H9 (cell line): ENCODE measurements around the gene LDB3. TPM values are rescaled to one million over a fixed set of nuclear protein-coding genes. Genes with fewer than 3 reads are reported as not detected.

Experiments used
- DNase-seq: peaks from one replicate; pipeline ENCODE4 v3.0.0-alpha.2; 2017
- H2AFZ ChIP-seq: one replicate; pipeline ENCODE4 v1.6.1; 2013; ENCODE audit warnings: mild to moderate bottlenecking, low read length, control low read depth, moderate library complexity
- H2AK5ac ChIP-seq: 2 replicates; pipeline ENCODE4 v1.6.1; 2013; ENCODE audit warnings: low read length, control low read depth, mixed read lengths; ENCODE audit not compliant: insufficient read length
- H2BK120ac ChIP-seq: one replicate; pipeline ENCODE4 v1.6.1; 2013; ENCODE audit warnings: low read depth, mild to moderate bottlenecking, low read length, control low read depth, inconsistent platforms; ENCODE audit not compliant: poor library complexity, severe bottlenecking
- H2BK12ac ChIP-seq: 2 replicates; pipeline ENCODE4 v1.6.1; 2013; ENCODE audit warnings: low read length, control low read depth, mixed read lengths, low read depth; ENCODE audit not compliant: insufficient read length
- H2BK15ac ChIP-seq: 2 replicates; pipeline ENCODE4 v1.6.1; 2013; ENCODE audit warnings: low read depth, low read length, control low read depth
- H2BK20ac ChIP-seq: one replicate; pipeline ENCODE4 v1.6.1; 2013; ENCODE audit warnings: low read depth, mild to moderate bottlenecking, low read length, control low read depth, inconsistent platforms; ENCODE audit not compliant: poor library complexity, severe bottlenecking
- H2BK5ac ChIP-seq: 2 replicates; pipeline ENCODE4 v1.6.1; 2013; ENCODE audit warnings: low read length, control low read depth, mixed read lengths; ENCODE audit not compliant: insufficient read length
- H3K14ac ChIP-seq: 2 replicates; pipeline ENCODE4 v1.6.1; 2013; ENCODE audit warnings: low read length, control low read depth; ENCODE audit not compliant: insufficient read depth
- H3K18ac ChIP-seq: 2 replicates; pipeline ENCODE4 v1.6.1; 2013; ENCODE audit warnings: low read depth, mild to moderate bottlenecking, mixed read lengths, low read length, control low read depth; ENCODE audit not compliant: insufficient read length
- H3K23ac ChIP-seq: 2 replicates; pipeline ENCODE4 v1.6.1; 2013; ENCODE audit warnings: low read length, control low read depth, mixed read lengths, low read depth; ENCODE audit not compliant: insufficient read length
- H3K23me2 ChIP-seq: 2 replicates; pipeline ENCODE4 v1.6.1; 2013; ENCODE audit warnings: low read depth, mild to moderate bottlenecking, mixed read lengths, low read length, control low read depth; ENCODE audit not compliant: insufficient read length, poor library complexity, severe bottlenecking
- H3K27ac ChIP-seq: 2 replicates; pipeline ENCODE4 v1.5.1; 2013; ENCODE audit warnings: low read length, control low read depth, mixed read lengths, low read depth; ENCODE audit not compliant: insufficient read length
- H3K27me3 ChIP-seq: 2 replicates; pipeline ENCODE4 v1.6.1; 2013; ENCODE audit warnings: low read length, control low read depth, inconsistent platforms; ENCODE audit not compliant: insufficient read depth
- H3K4ac ChIP-seq: 2 replicates; pipeline ENCODE4 v1.6.1; 2013; ENCODE audit warnings: low read depth, mild to moderate bottlenecking, control low read depth, inconsistent platforms, low read length, moderate library complexity
- H3K4me1 ChIP-seq: 2 replicates; pipeline ENCODE4 v1.6.1; 2013; ENCODE audit warnings: low read length, control low read depth, inconsistent platforms; ENCODE audit not compliant: insufficient read depth
- H3K4me2 ChIP-seq: 2 replicates; pipeline ENCODE4 v1.6.1; 2013; ENCODE audit warnings: low read length, control low read depth, mixed read lengths; ENCODE audit not compliant: insufficient read length, insufficient read depth
- H3K56ac ChIP-seq: 2 replicates; pipeline ENCODE4 v1.6.1; 2013; ENCODE audit warnings: low read depth, mild to moderate bottlenecking, mixed read lengths, low read length, control low read depth; ENCODE audit not compliant: insufficient read length
- H3K79me1 ChIP-seq: 2 replicates; pipeline ENCODE4 v1.6.1; 2013; ENCODE audit warnings: low read depth, mild to moderate bottlenecking, moderate library complexity, low read length, control low read depth, inconsistent platforms; ENCODE audit not compliant: insufficient read depth, poor library complexity, severe bottlenecking
- H3K79me2 ChIP-seq: 2 replicates; pipeline ENCODE4 v1.6.1; 2013; ENCODE audit warnings: low read length, control low read depth, inconsistent platforms; ENCODE audit not compliant: insufficient read depth
- H3K9ac ChIP-seq: 2 replicates; pipeline ENCODE4 v1.6.1; 2013; ENCODE audit warnings: low read length, control low read depth, mixed read lengths; ENCODE audit not compliant: insufficient read length; ENCODE audit errors: extremely low read depth
- H3K9me3 ChIP-seq: one replicate; pipeline ENCODE4 v1.6.1; 2013; ENCODE audit warnings: low read depth, low read length, inconsistent platforms; ENCODE audit not compliant: control insufficient read depth
- H3T11ph ChIP-seq: one replicate; pipeline ENCODE4 v1.6.1; 2013; ENCODE audit warnings: mild to moderate bottlenecking, low read length, control low read depth, inconsistent platforms
- H4K20me1 ChIP-seq: one replicate; pipeline ENCODE4 v1.6.1; 2013; ENCODE audit not compliant: control insufficient read depth, insufficient read length, insufficient read depth
- H4K5ac ChIP-seq: 2 replicates; pipeline ENCODE4 v1.6.1; 2013; ENCODE audit warnings: low read depth, mild to moderate bottlenecking, mixed read lengths, low read length, control low read depth; ENCODE audit not compliant: insufficient read length
- H4K8ac ChIP-seq: replicated peaks from 2 replicates; pipeline ENCODE4 v1.6.1; 2013; ENCODE audit warnings: low read length, control low read depth, mixed read lengths, low read depth; ENCODE audit not compliant: insufficient read length
- H4K91ac ChIP-seq: 2 replicates; pipeline ENCODE4 v1.6.1; 2013; ENCODE audit warnings: low read depth, mild to moderate bottlenecking, moderate library complexity, mixed read lengths, low read length, control low read depth; ENCODE audit not compliant: insufficient read length
- H3K27ac Mint-ChIP-seq, 3 experiments: 2 replicates in 2 of 3; 3 replicates in 1 of 3; pipeline ENCODE4 v1.8.0; 2020 to 2021; ENCODE audit warnings: mixed read lengths in 3 of 3, mild to moderate bottlenecking in 1 of 3, moderate library complexity in 1 of 3
- H3K27me3 Mint-ChIP-seq: 2 replicates; pipeline ENCODE4 v1.8.0; 2021; ENCODE audit warnings: low read depth, mild to moderate bottlenecking, moderate library complexity, mixed read lengths
- H3K36me3 Mint-ChIP-seq, 3 experiments: 2 replicates in 2 of 3; 3 replicates in 1 of 3; pipeline ENCODE4 v1.8.0; 2020 to 2021; ENCODE audit warnings: low read depth in 3 of 3, mixed read lengths in 3 of 3; ENCODE audit not compliant: insufficient read depth in 1 of 3
- H3K4me1 Mint-ChIP-seq, 2 experiments: 2 replicates each; pipeline ENCODE4 v1.8.0; 2020; ENCODE audit warnings: mixed read lengths in 2 of 2
- H3K4me3 Mint-ChIP-seq, 2 experiments: 2 replicates in 1 of 2; 3 replicates in 1 of 2; pipeline ENCODE4 v1.8.0; 2020 to 2021; ENCODE audit warnings: mild to moderate bottlenecking in 2 of 2, mixed read lengths in 2 of 2, moderate library complexity in 1 of 2
- H3K9me3 Mint-ChIP-seq, 2 experiments: 2 replicates in 1 of 2; 3 replicates in 1 of 2; pipeline ENCODE4 v1.8.0; 2020; ENCODE audit warnings: mild to moderate bottlenecking in 2 of 2, mixed read lengths in 2 of 2, moderate library complexity in 1 of 2
- CTCF ChIP-seq: fragments of 200-600 bp; sonication (generic); conservative IDR thresholded peaks from 3 replicates; pipeline ENCODE4 v1.8.0; 2021; ENCODE audit warnings: antibody characterized with exemption, mild to moderate bottlenecking
- WGBS: extraction: QIAGEN DNeasy Blood & Tissue Kit; methylation state at CpG from one replicate; pipeline ENCODE4 v1.1.7; 2013; ENCODE audit warnings: missing lambda C conversion rate, low lambda C conversion rate, mixed read lengths; ENCODE audit not compliant: insufficient read length; ENCODE audit errors: extremely low coverage; 5-methylcytosine and 5-hydroxymethylcytosine counted together
- total RNA-seq: library from RNA; stranded (reverse); gene quantifications from 2 replicates; pipeline ENCODE4 v1.2.1, GENCODE V29; 2021

LDB3 gene
- total RNA-seq, 1 experiment from 2014 or later, result 0.17 TPM

DNA sequence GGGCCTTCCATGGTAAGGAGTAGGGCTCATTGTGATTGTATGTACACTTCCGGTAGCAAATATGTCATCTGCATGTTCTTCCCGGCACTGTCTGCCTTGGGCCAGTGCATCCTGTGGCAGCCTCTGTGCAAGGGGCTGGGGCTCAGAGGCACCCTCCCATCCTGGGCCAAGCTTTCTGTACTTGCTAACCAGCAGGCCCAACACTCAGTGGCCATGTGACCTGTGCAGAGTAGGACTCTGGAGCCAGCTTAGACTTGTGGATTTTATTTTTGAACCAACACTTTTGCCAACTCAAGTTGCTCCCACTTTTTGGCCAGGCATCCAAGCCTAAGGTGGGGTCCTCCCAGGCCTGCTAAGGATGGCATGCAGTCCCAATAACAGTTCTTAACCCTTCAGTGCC, 25.0 kb downstream of the LDB3 start:
- H3K14ac ChIP-seq, result no peak overlapping the region
- H3K9me3 ChIP-seq, result no peaks in the 10 kb centered on the region
- H3K27me3 ChIP-seq, result no peaks in the 10 kb centered on the region
- H3K23ac ChIP-seq, result no peak overlapping the region
- H3K4me2 ChIP-seq, result no peak overlapping the region
- H2BK120ac ChIP-seq, result no peak overlapping the region
- peak overlapping the region in 1 of 3 experiments; percentile 44; a peak in 1 of 7 replicates for H3K27ac Mint-ChIP-seq
- H3K27me3 Mint-ChIP-seq, result peaks cover 8% of the 10 kb centered on the region
- H3K79me2 ChIP-seq, result no peaks in the 10 kb centered on the region
- no peak overlapping the region for H3K9ac ChIP-seq
- H3K36me3 Mint-ChIP-seq, result no peaks in the 10 kb centered on the region
- H3K9me3 Mint-ChIP-seq, result no peaks in the 10 kb centered on the region
- H3K23me2 ChIP-seq, result no peaks in the 10 kb centered on the region
- no peak for DNase-seq
- H3K18ac ChIP-seq, result no peak overlapping the region
- H4K91ac ChIP-seq, result no peak overlapping the region
- no peak overlapping the region for H2BK20ac ChIP-seq
- no peak overlapping the region for H2BK5ac ChIP-seq
- H4K20me1 ChIP-seq, result no peaks in the 10 kb centered on the region
- no peak overlapping the region for H2AK5ac ChIP-seq
- TF ChIP-seq CTCF, result no peak
- H3K79me1 ChIP-seq, result no peaks in the 10 kb centered on the region
- no peak overlapping the region for H4K5ac ChIP-seq
- H3K4me3 Mint-ChIP-seq, result no peak overlapping the region
- no peak overlapping the region for H2BK15ac ChIP-seq
- no peak overlapping the region for H4K8ac ChIP-seq
- WGBS, result no CpG with 5 or more reads among the region's 2 CpGs
- H3K4ac ChIP-seq, result no peak overlapping the region
- H3K4me1 ChIP-seq, result peaks cover 4% of the 10 kb centered on the region; the same call in 1 of the 2 replicates
- peaks cover 35 to 37% of the 10 kb centered on the region in 2 experiments for H3K4me1 Mint-ChIP-seq
- H2BK12ac ChIP-seq, result no peak overlapping the region
- H3K56ac ChIP-seq, result no peak overlapping the region
- H3T11ph ChIP-seq, result no peak overlapping the region
- no peak overlapping the region for H2AFZ ChIP-seq
- H3K27ac ChIP-seq, result no peak overlapping the region
